ENCODE data around the gene TAF4. TPM values are rescaled to one million over a fixed set of nuclear protein-coding genes. Genes with fewer than 3 reads are reported as not detected.
A peak's percentile ranks its signal among the peaks of the same experiment; 100 is the strongest.
"Not testable (repeated sequence)": the region's sequence is repeated elsewhere in the genome, so short reads cannot be mapped to it uniquely, and the experiment has no call there.

Gene TAF4
- total and polyA plus RNA-seq, 8 donors, result 5.7 to 15.2 (median 8.4) TPM

DNA sequence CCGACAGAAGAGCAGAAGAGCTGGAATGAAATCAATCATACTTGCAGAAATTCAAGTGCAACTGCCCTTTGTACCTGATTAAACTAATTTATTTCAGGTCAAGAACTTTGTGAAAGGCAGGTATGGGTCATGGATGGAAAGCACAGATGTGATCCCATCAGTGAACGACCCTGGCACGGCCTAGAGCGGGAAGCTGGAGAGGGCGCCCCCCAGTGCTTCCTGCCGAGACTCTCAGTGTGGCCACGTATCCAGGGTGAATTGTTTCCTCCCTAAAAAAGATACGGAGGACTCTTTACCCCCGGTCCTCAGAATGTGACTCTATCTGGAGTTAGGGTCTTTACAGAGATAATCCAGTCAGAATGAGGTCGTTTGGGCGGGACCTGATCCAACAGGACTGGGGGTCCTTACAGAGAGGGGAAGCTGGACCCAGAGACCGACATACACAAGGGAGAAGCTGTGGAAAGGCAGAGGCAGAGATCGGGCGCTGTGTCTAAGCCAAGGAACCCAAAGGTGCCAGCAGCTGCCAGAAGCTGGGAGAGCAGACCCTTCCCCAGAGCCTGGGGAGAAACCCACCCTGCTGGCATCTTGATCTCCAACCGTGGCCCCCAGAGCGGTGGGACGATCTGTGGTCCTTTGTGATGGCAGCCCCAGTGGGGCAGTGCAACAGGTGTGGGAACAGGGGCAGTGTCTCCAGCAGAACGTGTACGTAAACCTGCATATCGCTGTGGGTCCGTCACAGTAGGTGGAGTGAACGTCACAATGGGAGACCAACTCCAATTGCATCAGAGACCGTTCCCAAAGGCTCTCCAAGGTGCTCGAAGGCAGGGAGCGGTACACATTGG, 91.9 kb downstream of the TAF4 start:
- no peaks in the 10 kb centered on the region for H3K4me1 ChIP-seq
- no peaks in the 10 kb centered on the region for H3K9me3 ChIP-seq
- FAIRE-seq (no peak), ATAC-seq (no peak), DNase-seq (peak in 1 of 6 donors; percentile 32)
- 92 to 94% methylated on average over 25 of the region's 25 CpGs for WGBS, 2 donors
- H3K4me3 ChIP-seq, result no peak overlapping the region
- peaks cover 0 to 21% (median 5%) of the 10 kb centered on the region in 3 donors for H3K36me3 ChIP-seq
- H3K27me3 ChIP-seq, result no peaks in the 10 kb centered on the region
- no peak overlapping the region for H3K27ac ChIP-seq
- intact Hi-C loops (cut with DNase I), result no loop called here
- no peak for TF ChIP-seq CTCF (IDR thresholded peaks at IDR 0.05)

- Histone ChIP-seq H3K36me3 (peaks cover 0 to 21% (median 5%) of the 10 kb centered on the region in 3 donors), H3K9me3 (no peaks in the 10 kb centered on the region), H3K4me1 (no peaks in the 10 kb centered on the region), H3K4me3 (no peak overlapping the region), H3K27me3 (no peaks in the 10 kb centered on the region), H3K27ac (no peak overlapping the region)
- TF ChIP-seq CTCF (IDR thresholded peaks at IDR 0.05), result no peak
- DNase-seq, result no peak
- FAIRE-seq, result no peak
- WGBS, 2 donors, result 90 to 93% methylated on average over 27 of the region's 27 CpGs
- no peak for ATAC-seq
- intact Hi-C loops (cut with DNase I), result no loop called here
Observed at GRCh38 chr20:61972636-61973508, 92.8 kb downstream of the TAF4 start.

DNA sequence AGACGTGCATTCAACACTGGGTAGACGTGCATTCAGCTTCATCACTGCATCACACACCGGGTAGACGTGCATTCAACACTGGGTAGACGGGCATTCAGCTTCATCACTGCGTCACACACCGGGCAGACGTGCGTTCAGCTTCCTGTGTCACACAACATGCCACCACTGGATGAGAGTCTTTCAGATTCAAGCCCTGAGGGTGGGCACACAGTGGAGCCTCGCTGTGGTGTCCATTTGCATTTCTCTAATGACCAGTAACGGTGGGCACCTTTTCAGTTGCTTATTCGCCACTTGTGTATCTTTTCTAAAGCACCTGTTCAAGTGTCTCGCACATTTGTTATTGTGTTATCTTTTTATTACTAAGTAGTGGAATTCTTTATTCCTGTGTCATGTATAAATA, 94.1 kb downstream of the TAF4 start:
- intact Hi-C loops (cut with DNase I); H3K4me3 ChIP-seq; FAIRE-seq; H3K27me3 ChIP-seq; H3K27ac ChIP-seq; DNase-seq; H3K9me3 ChIP-seq; ATAC-seq; H3K4me1 ChIP-seq: not testable (repeated sequence)
- 97 to 99% methylated on average over 11 to 13 of the region's 13 CpGs for WGBS, 2 donors
- H3K36me3 ChIP-seq, result peaks cover 0 to 21% (median 5%) of the 10 kb centered on the region in 3 donors

DNA sequence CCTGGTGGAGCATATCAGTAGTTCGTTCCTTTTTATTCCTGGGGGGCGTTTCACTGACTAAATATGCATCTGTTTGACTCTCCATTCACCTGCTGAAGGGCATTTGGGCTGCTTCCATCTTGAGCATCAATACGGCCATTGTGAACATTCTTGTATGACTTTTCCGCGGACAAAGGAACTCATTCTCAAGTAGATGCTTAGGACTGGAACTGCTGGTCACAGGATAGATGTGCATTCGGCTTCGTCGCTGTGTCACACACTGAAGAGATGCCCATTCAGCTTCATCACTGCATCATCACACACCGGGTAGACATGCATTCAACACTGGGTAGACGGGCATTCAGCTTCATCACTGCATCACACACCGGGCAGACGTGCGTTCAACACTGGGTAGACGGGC, 95.3 kb downstream of the TAF4 start:
- DNase-seq (no peak), FAIRE-seq (no peak), ATAC-seq (no peak)
- H3K4me3 ChIP-seq, result no peak overlapping the region
- no peak for TF ChIP-seq CTCF (IDR thresholded peaks at IDR 0.05)
- H3K9me3 ChIP-seq, result no peaks in the 10 kb centered on the region
- no peak overlapping the region for H3K27ac ChIP-seq
- no peaks in the 10 kb centered on the region for H3K27me3 ChIP-seq
- intact Hi-C loops (cut with DNase I), result no loop called here
- WGBS, 2 donors, result 90 to 95% methylated on average over 14 of the region's 14 CpGs
- H3K4me1 ChIP-seq, result no peaks in the 10 kb centered on the region
- peaks cover 0 to 16% (median 2%) of the 10 kb centered on the region in 3 donors for H3K36me3 ChIP-seq

DNA sequence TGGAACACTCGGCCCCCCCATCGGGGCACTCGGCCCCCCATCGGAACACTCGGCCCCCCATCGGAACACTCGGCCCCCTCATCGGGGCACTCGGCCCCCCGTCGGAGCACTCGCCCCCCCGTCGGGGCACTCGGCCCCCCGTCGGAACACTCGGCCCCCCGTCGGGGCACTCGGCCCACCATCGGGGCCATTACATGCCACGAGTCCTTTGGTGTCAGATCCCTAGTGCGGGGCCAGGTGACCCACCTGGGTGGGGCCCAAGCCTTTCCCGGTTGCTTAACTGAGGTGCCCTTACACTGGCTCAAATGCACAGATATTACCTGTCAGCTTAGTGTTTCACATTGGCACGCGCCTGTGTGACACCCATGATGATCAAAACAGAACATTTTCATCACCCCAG, 95.9 kb downstream of the TAF4 start:
- no peak for FAIRE-seq
- no peaks in the 10 kb centered on the region for H3K4me1 ChIP-seq
- WGBS, 2 donors, result 83% methylated on average over 27 of the region's 27 CpGs
- H3K27me3 ChIP-seq, result no peaks in the 10 kb centered on the region
- no peaks in the 10 kb centered on the region for H3K9me3 ChIP-seq
- no peak overlapping the region for H3K27ac ChIP-seq
- DNase-seq, result peak in 1 of 6 donors; percentile 44
- H3K4me3 ChIP-seq, result no peak overlapping the region
- H3K36me3 ChIP-seq, result peaks cover 0 to 16% (median 2%) of the 10 kb centered on the region in 3 donors
- ATAC-seq, result no peak
- intact Hi-C loops (cut with DNase I), result no loop called here
- no peak for TF ChIP-seq CTCF (IDR thresholded peaks at IDR 0.05)
